D721Med (cell line): ENCODE measurements around the gene SHC2.
"Not testable (repeated sequence)": the region's sequence is repeated elsewhere in the genome, so short reads cannot be mapped to it uniquely, and the experiment has no call there.

Source experiments
- DNase-seq: peaks from one replicate; pipeline ENCODE4 v3.0.0; 2011; ENCODE audit warnings: low spot score; ENCODE audit not compliant: insufficient read length
- FAIRE-seq: peaks from 2 replicates; lab custom pipeline; 2011; peaks lifted over from hg19 to GRCh38; lab: Jason Lieb, UNC
- CTCF ChIP-seq: IDR thresholded peaks from 2 replicates; pipeline ENCODE4 v1.5.1; 2012; ENCODE audit warnings: mild to moderate bottlenecking, control low read depth; ENCODE audit not compliant: insufficient read depth; ENCODE audit errors: missing control alignments

SHC2 gene

GRCh38 chr19:415292-415691 lies 45.5 kb downstream of the SHC2 start:
- DNase-seq = no peak
- no peak for FAIRE-seq
- no peak for TF ChIP-seq CTCF

- no peak for TF ChIP-seq CTCF
- FAIRE-seq = no peak
- DNase-seq = no peak
Observed at GRCh38 chr19:413756-414420, 46.9 kb downstream of the SHC2 start.

- FAIRE-seq = no peak
- no peak for DNase-seq
- TF ChIP-seq CTCF = no peak
Observed at GRCh38 chr19:412356-413355, 48.2 kb downstream of the SHC2 start.

- DNase-seq = no peak
- TF ChIP-seq CTCF = no peak
- no peak for FAIRE-seq
Observed at GRCh38 chr19:411723-412355, 49.0 kb downstream of the SHC2 start.

- DNase-seq, FAIRE-seq: not testable (repeated sequence)
Observed at GRCh38 chr19:411121-411722, 49.6 kb downstream of the SHC2 start.

GRCh38 chr19:410243-410781 lies 50.5 kb downstream of the SHC2 start:
- no peak for TF ChIP-seq CTCF
- no peak for FAIRE-seq
- DNase-seq = no peak
